Measurements from ENCODE around the gene CEACAM6.

- TF ChIP-seq RFX5 (IDR thresholded peaks at IDR 0.05; ENCODE audit: low read depth, low read length) (no peak), ATF5 (CRISPR knock-in tag; IDR thresholded peaks at IDR 0.05; ENCODE audit: low read depth) (no peak), POLR2AphosphoS2 (IDR thresholded peaks at IDR 0.05; ENCODE audit: low read depth, low read length) (no peak), RXRA (CRISPR knock-in tag; IDR thresholded peaks at IDR 0.05) (no peak)
Observed at GRCh38 chr19:41816761-41817160, 61.4 kb downstream of the CEACAM6 start.
